ENCODE data around the gene ANO9. TPM values are rescaled to one million over a fixed set of nuclear protein-coding genes. Genes with fewer than 3 reads are reported as not detected.
"Not testable (repeated sequence)": the region's sequence is repeated elsewhere in the genome, so short reads cannot be mapped to it uniquely, and the experiment has no call there.

Gene ANO9
- total RNA-seq, 1 donor from 2014 or later, result 0.99 TPM

DNA sequence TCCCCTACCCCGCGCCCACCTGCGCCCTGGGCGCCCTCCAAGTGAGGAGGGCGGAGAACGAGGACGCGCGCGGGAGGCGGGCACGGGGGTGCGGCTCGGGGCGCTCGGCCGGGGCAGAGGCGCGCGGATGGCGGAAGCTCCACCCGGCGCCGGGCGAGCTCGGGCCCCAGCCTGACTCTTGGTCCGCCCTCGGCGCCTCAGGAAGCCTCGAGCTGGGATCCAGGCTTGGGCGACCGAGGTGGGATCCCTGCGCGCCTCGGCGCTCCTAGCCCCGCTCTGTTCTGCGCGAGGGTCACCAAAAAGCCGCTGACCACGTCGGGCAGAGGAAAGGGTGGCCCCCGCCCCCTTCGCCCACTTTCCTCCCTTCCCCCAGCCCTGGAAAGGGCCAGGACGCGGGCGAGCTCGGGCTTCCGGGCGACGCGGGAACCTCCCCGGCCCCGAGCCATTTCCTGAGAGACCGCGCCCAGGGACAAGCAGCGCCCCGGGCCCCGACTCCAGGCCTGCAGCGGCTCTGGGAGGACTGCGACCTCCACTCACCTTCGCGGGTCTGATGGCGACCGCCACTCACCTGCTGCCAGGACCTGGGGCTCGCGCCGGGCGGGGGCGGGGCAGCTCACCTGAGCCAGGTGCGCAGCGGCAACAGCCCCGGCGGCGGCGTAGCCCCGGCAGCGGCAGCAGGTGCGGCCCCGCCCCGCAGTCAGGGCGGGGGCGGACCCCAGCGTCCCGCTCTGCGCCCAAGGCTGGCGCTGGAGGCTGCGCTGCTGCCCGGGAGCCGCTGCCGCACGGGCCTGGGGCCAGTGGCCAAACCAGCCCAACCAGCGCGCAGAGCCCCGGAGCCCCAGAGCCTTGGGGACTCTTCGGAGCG, 24.8 kb downstream of the ANO9 start:
- peak in 1 of 2 donors; percentile 45 for DNase-seq (ENCODE audit: low read depth in 2 of 2)

DNA sequence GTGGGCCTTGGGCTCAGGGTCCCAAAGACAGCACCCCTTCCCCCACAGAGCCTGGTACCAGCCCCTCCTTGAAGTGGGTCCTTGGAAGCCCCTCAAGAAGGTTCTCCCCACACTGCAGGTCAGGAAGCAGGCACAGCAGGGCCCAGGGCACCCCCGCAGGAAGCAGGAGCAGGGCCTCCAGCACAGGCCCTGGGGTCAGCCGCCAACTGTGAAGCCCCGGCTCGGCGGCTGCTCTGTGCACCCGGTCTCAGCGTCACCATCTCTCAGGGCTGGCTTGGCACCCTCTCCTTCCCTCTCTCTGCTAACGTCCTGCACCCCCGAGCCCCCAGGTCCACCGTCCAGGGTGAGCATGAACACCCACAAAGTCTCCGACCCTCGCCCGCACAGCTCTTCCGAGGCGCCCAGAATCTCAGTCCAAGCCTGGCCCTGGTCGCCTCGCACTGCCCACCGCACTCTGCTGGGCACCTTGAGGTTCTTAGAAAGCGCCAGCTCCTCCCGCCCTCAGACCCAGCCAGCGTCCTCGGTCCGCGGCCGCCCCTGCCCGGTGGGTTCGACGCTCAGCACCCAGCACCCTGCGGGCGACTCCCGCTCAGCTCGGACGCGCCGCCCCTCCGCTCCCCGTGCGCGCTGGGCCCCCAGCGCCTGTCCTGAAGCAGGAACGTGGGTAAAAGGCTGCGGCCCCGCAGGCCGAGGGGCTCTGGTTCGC, 25.6 kb downstream of the ANO9 start:
- no peak for DNase-seq (ENCODE audit: low read depth in 2 of 2)

DNA sequence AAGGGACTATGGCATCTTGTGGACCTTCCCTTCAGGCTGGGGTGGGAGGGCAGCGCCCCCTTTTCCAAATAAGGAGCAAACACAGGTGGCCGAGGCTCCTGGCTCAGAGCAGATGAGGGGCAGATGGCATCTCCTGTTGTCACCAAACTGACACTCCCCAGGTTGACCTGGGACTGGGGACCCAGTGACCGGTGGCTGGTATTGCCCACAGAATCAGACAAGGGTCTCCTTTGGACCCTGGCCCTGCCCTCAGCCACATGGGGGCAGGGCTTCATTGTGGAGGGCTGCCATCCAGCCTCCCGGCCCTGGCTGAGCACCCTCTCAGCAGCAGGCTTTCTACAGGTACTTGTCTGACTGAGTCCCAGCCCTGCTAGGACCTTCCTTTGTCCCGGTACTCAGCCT, 26.2 kb downstream of the ANO9 start:
- DNase-seq (ENCODE audit: low read depth in 2 of 2), result no peak

DNA sequence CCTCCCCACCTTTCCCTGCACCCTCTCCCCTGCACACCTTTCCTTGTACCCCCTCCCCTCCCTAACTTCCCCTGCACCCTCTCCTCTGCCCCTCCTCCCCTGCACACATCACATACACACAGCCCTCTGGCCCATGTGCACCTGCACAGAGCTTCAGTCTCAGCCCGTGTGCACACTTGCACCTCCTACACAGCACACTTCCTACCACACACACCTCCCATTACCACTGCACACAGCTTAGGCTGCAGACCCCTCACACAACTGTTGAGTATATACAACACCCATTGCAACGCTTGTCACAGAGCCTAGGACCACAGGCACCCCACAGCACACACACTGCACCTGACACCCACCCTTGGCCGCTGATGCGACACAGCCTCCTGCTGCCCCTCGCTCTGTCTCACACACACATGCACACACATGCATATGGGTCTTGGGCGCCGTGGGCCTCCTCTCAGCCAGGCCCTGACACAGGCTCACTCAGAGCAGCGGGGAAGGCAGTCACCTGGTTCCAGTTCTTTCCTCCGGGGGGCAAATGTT, 27.4 kb downstream of the ANO9 start:
- no peak for DNase-seq (ENCODE audit: low read depth in 2 of 2)

DNA sequence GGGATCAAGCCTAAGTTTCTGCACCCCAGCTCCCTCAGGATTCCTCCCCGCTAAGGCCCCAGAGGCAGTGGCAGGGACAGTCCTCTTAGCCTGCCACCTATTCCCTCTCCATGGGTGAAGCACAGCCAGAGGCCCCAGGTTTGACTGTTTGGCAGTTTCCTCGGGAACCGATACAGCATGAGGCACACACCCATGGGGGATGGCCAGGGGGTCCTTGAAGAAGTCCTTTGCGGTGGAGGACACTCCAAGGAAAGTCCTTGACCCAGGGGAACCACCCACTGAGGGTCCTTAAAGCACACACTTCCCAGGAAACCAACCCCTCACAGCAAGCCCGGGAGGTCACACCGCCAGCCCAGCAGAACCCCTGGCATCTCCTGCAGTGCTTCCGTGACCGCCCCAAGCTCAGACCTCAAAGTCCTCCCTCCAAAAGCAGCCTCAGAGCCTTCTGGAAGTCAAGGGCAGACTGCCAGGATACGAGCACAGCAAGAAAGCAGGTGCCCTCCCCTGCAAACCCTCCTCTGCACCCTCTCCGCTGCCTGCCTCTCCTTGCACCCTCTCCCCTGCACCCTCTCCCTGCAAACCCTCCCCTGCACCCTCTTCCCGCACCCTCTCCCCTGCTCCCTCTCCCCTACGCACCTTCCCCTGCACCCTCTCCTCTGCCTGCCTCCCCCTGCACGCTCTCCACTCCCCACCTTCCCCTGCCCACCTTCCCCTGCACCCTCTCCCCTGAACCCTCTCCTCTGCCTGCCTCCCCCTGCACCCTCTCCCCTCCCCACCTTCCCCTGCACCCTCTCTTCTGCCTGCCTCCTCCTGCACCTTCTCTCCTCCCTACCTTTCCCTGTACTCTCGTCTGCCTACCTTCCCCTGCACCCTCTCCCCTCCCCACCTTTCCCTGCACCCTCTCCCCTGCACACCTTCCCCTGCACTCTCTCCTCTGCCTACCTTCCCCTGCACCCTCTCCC, 28.4 kb downstream of the ANO9 start:
- DNase-seq (ENCODE audit: low read depth in 2 of 2), result no peak

DNA sequence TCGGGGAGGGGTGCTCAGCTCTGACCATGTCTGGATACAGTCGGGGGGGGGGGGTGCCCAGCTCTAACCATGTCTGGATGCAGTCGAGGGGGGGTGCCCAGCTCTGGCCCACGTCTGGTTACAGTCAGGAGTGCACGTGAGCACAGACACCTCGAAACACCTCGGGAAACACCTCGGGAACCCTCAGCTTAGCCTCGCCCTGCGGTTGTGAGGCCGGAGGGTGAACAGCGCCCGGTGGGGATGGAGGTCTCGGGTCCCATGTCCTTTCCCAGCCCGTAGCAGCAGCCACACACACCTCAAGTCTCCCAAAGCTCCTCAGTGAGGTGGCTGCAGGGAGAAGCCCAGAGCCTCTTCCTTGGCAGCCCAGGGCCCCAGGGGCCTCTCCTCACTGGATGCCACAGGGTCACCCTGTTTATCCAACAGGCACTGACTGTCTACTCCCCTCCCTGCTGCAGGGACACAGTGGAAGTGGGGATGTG, 29.1 kb downstream of the ANO9 start:
- DNase-seq (ENCODE audit: low read depth in 2 of 2), result no peak

DNA sequence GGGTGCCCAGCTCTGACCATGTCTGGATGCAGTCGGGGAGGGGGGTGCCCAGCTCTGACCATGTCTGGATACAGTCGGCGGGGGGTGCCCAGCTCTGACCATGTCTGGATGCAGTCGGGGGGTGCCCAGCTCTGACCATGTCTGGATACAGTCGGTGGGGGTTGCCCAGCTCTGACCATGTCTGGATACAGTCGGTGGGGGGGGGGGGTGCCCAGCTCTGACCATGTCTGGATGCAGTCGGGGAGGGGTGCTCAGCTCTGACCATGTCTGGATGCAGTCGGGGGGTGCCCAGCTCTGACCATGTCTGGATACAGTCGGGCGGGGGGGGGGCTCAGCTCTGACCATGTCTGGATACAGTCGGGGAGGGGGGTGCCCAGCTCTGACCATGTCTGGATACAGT, 30.3 kb downstream of the ANO9 start:
- not testable (repeated sequence) for DNase-seq (ENCODE audit: low read depth in 2 of 2)

DNA sequence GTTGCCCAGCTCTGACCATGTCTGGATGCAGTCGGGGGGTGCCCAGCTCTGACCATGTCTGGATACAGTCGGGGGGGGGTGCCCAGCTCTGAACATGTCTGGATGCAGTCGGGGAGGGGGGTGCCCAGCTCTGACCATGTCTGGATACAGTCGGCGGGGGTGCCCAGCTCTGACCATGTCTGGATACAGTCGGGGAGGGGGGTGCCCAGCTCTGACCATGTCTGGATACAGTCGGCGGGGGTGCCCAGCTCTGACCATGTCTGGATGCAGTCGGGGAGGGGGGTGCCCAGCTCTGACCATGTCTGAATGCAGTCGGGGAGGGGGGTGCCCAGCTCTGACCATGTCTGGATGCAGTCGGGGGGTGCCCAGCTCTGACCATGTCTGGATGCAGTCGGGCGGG, 31.1 kb downstream of the ANO9 start:
- DNase-seq (ENCODE audit: low read depth in 2 of 2), result not testable (repeated sequence)

DNA sequence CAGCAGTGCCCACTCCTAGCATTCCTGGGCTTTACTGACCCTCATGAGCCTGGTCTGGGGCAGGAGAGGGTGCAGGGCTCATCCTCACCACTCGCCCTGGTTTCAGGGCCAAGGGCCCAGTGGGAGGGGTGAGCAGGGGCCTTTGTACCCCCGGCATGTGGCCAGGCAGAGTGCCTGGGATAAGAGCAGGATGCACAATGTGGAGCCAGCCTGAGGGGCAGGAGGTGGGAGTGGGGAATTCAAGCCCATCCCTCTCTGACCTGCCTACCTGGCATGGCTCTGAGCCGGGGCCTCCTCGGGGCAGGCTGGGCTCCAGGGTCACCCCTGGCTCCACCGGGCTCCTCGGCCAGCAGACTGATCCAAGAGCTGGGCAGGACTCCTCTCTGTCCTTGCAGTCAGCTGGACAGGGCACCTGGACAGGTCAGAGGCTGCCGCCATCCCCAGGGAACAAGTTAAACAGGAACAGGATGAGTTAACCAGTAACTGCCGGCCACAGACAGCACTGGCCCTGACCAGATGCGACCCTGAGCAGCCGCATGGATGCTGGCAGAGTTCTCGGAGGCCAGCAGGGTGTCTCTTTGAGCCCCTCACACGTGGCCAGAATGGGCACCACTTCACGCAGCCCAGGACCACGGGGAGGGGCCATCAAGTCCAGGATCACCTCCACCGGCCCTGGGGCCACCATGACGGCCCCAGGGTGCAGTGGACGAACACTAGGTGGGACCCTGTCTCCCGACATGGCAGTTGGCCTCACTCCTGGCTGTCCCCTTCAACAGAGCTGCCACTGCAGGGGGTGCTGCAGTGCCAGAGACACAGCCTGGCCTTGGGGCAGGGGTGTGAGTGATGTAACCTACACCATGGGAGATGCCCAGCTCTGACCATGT, 32.0 kb downstream of the ANO9 start:
- no peak for DNase-seq (ENCODE audit: low read depth in 2 of 2)

DNA sequence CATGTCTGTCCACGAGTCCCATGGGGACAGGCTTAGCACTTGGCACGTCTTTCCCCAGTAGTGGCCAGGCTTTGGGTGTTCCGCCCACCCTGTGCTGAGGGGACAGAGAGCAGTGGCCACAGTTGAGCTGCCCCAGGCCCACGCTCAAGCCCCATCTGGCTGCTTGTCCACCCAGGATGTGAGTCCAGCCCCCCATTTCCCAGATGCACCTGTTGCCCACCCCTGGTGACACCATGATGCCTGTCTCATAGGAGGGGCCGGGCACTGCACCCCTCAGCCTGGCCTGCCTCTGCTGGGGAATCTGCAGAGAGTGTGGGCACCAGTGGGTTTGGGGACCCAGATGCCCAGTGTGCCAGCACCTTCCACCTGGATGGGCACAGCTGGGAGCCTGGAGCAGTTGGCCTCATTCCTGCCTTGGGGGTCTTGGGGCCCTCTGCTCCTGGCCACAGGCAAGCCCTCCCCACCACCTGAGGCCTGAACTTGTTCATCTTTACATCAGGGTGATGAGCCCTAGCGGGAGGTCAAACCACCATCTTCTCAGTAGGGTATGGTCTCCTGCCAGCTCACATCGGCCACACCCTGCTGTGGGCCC, 32.7 kb downstream of the ANO9 start:
- no peak for DNase-seq (ENCODE audit: low read depth in 2 of 2)

DNA sequence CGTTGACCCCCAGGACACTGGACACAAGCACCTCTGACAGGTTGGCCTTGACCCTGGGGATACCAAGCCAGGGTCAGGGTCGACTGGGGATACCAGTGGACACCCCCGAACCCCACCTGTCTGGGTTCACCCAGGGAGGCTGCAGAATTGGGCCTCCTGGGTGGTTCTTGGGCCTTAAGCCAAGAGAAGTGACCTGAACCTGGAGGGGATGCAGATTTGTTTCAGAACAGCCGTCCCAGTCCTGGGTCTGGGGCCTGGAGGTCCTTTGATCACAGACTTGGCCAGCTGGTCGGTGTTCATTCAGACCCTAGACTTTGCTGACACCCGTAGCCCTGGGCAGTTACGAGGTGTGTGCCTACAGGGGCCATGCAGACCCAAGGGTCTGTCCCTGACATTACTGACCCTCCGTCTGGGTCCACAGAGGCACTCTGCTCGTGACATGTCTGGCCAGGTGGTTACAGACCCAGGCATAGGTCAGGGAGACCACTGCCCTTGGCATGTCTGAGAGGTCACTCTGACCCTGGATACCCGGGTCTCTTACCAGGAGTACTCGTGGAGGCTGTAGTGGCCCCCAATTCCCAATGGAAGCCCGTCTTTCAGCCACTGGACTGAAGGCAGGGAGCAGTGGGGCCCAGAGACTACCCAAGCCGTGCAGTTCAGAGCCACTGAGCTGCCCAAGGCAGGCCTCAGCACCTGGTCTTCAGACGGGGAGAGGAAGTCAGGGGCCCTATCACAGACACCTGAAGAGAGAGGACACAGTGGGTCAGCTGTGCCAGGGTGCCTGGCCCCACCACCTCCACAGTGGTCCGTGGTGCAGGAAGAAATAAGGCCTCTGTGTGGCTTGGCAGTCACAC, 33.4 kb downstream of the ANO9 start:
- DNase-seq (ENCODE audit: low read depth in 2 of 2), result no peak

DNA sequence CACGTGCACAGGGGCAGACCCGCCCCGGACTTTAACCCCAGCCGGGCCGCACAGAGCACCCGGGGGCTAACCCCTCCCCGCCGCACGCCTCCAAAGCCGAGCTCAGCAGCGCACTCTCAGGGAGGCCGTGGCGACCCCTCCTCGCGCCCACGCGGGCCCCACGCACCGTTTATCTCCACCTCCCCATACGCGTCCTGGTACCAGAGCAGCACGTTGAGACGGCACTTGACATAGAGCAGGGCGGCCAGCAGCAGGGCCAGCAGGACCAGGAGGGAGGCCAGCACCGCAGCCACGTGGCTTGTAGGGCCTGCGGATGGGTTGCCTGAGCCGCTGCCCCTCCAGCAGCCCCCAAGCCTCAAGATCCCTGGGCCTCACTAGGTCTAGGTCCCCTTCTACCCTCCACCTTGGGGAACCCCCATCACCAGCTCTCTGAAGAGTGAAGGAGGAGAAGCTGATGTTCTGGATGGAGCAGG, 34.1 kb downstream of the ANO9 start:
- DNase-seq (ENCODE audit: low read depth in 2 of 2), result no peak

DNA sequence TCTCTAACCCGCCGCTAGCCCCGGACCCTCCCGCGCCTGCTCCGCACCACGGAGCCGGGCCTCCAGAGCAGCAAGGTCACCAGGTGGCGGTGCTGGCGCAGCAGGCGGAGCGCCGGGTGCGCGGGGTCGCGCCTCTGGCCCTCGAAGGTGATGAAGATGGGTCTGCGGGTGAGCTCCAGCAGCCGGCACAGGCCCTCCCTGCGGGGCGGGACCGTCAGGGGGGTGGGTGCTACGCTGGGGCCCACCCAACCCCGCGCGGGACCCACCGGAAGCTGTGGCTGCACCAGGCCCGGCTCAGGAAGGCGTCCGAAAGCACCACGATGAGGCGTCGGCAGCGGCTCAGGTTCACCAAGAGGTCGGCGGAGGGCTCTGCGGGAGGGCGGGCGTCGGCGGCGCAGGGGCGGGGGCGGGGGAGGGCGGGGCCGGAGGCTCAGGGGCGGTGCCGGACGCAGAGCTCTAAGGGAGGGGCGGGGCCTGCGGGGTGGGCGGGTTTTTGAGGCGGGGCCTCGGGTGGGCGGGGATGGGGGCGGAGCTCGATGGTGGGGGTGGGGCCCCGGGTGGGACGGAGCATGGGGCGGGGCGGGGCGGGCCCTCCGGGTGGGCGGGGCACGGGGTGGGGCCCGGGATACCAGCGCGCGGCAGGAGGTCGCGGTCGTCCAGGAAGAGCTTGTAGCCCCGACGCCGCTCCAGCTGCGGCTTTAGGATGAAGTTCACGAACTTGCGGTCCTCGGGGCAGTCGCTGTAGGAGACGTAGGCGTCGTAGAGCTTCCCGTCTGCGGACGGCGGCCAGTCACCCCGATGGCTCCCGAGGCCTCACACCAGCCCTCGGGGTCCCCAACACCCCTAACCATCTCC, 34.8 kb downstream of the ANO9 start:
- DNase-seq (ENCODE audit: low read depth in 2 of 2), result peak; percentile 75 to 81

DNA sequence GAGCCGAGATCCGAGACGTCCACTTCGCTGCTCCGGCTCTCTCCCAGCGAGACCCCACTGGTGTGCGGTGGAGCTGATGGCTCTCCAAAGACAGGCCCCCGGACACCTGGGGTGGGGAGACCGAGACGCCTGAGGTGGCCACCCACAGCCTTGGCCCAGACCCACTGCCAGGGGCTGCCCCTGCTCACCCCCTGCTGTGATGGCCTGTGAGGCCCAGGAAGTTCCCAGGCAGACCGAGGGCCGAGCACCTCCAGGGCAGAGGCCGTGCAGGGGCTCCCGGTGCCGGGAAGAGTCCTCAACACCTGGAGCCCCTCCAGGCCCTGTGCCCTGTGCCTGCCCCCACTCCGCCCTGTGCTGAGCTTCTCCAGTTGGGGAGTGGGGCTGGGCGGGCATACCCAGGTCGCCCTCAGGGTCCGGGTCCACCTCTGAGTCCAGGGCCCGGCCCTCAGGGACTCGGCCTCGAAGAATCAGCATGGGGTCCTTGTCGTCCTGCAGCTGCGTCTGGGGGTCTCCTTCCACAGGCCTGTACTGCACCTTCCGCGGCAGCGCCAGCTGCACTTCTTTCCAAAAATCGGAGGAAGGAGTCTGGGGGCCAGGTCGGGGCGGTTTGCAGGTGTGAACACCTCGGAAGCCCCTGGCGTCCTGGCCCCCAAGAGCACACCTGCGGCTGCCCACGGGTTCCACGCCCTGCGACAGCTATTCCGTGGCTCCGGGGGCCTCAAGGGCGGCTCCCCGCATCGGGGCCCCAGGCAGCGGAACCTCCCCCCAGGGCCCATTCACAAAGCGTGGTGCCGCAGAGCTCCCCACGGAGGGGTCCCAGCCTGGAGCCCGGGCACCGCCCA, 35.6 kb downstream of the ANO9 start:
- DNase-seq (ENCODE audit: low read depth in 2 of 2), result no peak

DNA sequence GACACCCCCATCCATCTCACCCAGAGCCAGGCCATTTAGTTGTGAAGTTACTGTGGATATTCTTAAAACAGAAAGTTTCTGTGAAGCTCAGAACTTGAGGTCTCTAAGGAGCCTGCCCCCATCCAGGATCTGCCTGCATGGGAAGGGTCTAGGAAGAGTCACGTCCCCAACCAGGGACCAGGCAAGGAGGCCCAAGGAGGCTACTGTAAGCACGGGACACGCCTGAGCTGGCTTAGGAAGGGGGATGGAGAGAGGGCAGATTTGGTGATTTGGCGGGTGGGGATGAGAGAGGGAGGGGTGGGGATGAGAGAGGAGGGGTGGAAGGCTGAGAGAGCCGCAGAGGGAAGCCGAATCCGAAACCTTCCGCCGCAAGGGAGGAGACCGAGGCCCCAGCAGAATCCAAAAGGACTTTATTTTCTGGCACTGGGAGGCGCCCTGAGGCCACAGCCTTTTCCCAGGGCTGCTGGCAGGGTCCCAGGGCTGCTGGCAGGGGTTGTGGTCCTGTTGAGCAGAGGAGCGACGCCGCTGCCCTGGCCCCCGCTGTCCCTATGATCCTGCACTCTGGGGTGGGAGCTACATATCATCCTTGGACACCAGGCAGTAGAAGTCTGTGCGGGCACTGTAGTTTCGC, 36.4 kb downstream of the ANO9 start:
- DNase-seq (ENCODE audit: low read depth in 2 of 2), result peak in 1 of 2 donors; percentile 64

DNA sequence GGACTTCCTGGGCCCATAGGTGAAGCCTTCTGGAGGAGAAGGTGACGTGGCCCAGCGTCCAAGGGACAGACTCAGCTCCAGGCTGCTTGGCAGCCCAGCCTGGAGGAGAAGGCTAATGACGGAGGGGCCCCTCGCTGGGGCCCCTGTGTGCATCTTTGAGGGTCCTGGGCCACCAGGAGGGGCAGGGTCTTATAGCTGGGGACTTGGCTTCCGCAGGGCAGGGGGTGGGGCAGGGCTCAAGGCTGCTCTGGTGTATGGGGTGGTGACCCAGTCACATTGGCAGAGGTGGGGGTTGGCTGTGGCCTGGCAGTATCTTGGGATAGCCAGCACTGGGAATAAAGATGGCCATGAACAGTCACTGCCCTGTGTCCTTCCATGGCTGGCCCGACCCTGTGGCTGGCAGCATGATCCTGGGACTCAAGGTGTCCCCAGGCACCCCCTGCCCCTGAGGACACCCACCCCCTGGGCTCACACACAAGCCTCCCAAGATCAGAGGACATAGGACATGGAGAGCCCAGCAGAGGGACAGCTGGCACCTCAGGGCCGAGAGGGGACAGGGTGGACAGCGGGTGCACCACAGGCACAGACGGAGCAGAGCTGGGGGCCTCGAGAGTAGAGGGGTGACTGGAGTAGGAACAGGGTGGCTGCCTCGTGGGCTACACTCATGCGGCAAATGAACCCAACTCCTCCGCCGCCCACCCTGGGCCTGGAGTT, 37.1 kb downstream of the ANO9 start:
- no peak for DNase-seq (ENCODE audit: low read depth in 2 of 2)

All from lung microvascular endothelial cell (primary cell).